PFSK-1 (cell line): ENCODE results near the gene NDRG2.

Source experiments
- FOXP2 ChIP-seq: optimal IDR thresholded peaks from 2 replicates; pipeline ENCODE3; 2011; ENCODE audit warnings: borderline replicate concordance, control low read depth, inconsistent platforms; ENCODE audit not compliant: insufficient read depth; ENCODE audit errors: extremely low read length, extremely low read depth
- POLR2AphosphoS5 ChIP-seq: IDR thresholded peaks from 2 replicates; pipeline ENCODE4 v1.6.1; 2012; ENCODE audit warnings: low read depth, mild to moderate bottlenecking, control low read depth, low read length, moderate library complexity
- SIN3A ChIP-seq: IDR thresholded peaks from 2 replicates; pipeline ENCODE4 v1.6.1; 2012; ENCODE audit warnings: mild to moderate bottlenecking, low read length, moderate library complexity, borderline replicate concordance; ENCODE audit not compliant: insufficient read depth
- TAF1 ChIP-seq: IDR thresholded peaks from 2 replicates; pipeline ENCODE4 v1.6.1; 2012; ENCODE audit warnings: low read length, control low read depth, borderline replicate concordance; ENCODE audit not compliant: insufficient read depth
- TF ChIP-seq, protein P1 (sequence below), 2 experiments: IDR thresholded peaks; 2 replicates each; pipeline versions ENCODE4 v1.6.1 to v1.8.0; 2011 to 2012; ENCODE audit warnings: low read depth in 2 of 2, low read length in 2 of 2, control low read depth in 1 of 2, inconsistent platforms in 1 of 2, mild to moderate bottlenecking in 1 of 2, moderate library complexity in 1 of 2; ENCODE audit not compliant: insufficient read depth in 1 of 2

- TF ChIP-seq TAF1 (no peak), POLR2AphosphoS5 (no peak), FOXP2 (no peak), SIN3A (no peak)
- TF ChIP-seq, protein P1, sequence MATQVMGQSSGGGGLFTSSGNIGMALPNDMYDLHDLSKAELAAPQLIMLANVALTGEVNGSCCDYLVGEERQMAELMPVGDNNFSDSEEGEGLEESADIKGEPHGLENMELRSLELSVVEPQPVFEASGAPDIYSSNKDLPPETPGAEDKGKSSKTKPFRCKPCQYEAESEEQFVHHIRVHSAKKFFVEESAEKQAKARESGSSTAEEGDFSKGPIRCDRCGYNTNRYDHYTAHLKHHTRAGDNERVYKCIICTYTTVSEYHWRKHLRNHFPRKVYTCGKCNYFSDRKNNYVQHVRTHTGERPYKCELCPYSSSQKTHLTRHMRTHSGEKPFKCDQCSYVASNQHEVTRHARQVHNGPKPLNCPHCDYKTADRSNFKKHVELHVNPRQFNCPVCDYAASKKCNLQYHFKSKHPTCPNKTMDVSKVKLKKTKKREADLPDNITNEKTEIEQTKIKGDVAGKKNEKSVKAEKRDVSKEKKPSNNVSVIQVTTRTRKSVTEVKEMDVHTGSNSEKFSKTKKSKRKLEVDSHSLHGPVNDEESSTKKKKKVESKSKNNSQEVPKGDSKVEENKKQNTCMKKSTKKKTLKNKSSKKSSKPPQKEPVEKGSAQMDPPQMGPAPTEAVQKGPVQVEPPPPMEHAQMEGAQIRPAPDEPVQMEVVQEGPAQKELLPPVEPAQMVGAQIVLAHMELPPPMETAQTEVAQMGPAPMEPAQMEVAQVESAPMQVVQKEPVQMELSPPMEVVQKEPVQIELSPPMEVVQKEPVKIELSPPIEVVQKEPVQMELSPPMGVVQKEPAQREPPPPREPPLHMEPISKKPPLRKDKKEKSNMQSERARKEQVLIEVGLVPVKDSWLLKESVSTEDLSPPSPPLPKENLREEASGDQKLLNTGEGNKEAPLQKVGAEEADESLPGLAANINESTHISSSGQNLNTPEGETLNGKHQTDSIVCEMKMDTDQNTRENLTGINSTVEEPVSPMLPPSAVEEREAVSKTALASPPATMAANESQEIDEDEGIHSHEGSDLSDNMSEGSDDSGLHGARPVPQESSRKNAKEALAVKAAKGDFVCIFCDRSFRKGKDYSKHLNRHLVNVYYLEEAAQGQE (IDR thresholded peaks at IDR 0.05; ENCODE audit: insufficient read depth in 1 of 2, low read depth in 2 of 2, low read length in 2 of 2) = no peak
Measured at GRCh38 chr14:20980906-20981305, 44.0 kb downstream of the NDRG2 start.
